Esophagus muscularis mucosa (tissue), 4 donors: ENCODE measurements around the gene SPECC1. TPM values are rescaled to one million over a fixed set of nuclear protein-coding genes. Genes with fewer than 3 reads are reported as not detected.

Experiments
- DNase-seq: peaks from one replicate; pipeline ENCODE4 v3.0.0-alpha.2; 2017; ENCODE audit errors: extremely low spot score
- H3K27ac ChIP-seq, 4 donors: fragments of 200-600 bp; sonication (generic); replicated peaks in 1 of 4; 1 replicate in 3 of 4; 2 replicates in 1 of 4; pipeline ENCODE4 v1.5.1; 2016 to 2019; ENCODE audit warnings: mild to moderate bottlenecking in 1 of 4
- H3K27me3 ChIP-seq, 4 donors: fragments of 200-600 bp; sonication (generic); one replicate each; pipeline versions ENCODE4 v1.5.1 to v1.6.0; 2016 to 2019
- H3K36me3 ChIP-seq, 4 donors: fragments of 200-600 bp; sonication (generic); one replicate each; pipeline ENCODE4 v1.5.1; 2016 to 2019
- H3K4me1 ChIP-seq, 4 donors: fragments of 200-600 bp; sonication (generic); one replicate each; pipeline ENCODE4 v1.5.1; 2016 to 2019
- H3K4me3 ChIP-seq, 4 donors: fragments of 200-600 bp; sonication (generic); 1 replicate in 2 of 4; 2 replicates in 2 of 4; pipeline ENCODE4 v1.5.1; 2016 to 2019; ENCODE audit warnings: mild to moderate bottlenecking in 4 of 4, moderate library complexity in 1 of 4
- H3K9me3 ChIP-seq, 4 donors: fragments of 200-600 bp; sonication (generic); 1 replicate in 3 of 4; 2 replicates in 1 of 4; pipeline ENCODE4 v1.5.1; 2016 to 2019
- CTCF ChIP-seq, 3 experiments: fragments of 200-600 bp in 2 of 3; fragments of 450-650 bp in 1 of 3; sonication (generic) in 2 of 3; IDR thresholded peaks; one replicate each; pipeline ENCODE4 v1.5.1; 2017 to 2019; ENCODE audit warnings: antibody characterized with exemption in 3 of 3, mild to moderate bottlenecking in 2 of 3, moderate library complexity in 1 of 3
- EP300 ChIP-seq: sonication (generic); formaldehyde crosslinking; IDR thresholded peaks from one replicate; pipeline ENCODE4 v1.6.1; 2017; ENCODE audit warnings: antibody characterized with exemption
- POLR2A ChIP-seq: fragments of 450-650 bp; IDR thresholded peaks from one replicate; pipeline ENCODE4 v1.6.1; 2017; ENCODE audit warnings: antibody characterized with exemption, moderate library complexity, mild to moderate bottlenecking, low read depth
- POLR2AphosphoS5 ChIP-seq, 2 donors: sonication (generic); formaldehyde crosslinking; IDR thresholded peaks; one replicate each; pipeline ENCODE4 v1.6.1; 2017; ENCODE audit warnings: antibody characterized with exemption in 2 of 2
- WGBS: methylation state at CpG from one replicate; pipeline ENCODE4 v1.1.5; 2018; 5-methylcytosine and 5-hydroxymethylcytosine counted together
- intact Hi-C: fragments of 100-400 bp; cut with DNase I; formaldehyde crosslinking; loops from one replicate; pipeline ENCODE4 v1.15.1; 2023
- total RNA-seq, 4 donors: library from RNA; depleted of rRNA; stranded (reverse); fragments of >200 nt; gene quantifications; one replicate each; pipeline versions ENCODE4 v1.1.0 to v1.2.1, GENCODE V29; 2016

The SPECC1 gene
- total RNA-seq, 4 donors from 2014 or later = 16.7 to 28.8 (median 24.7) TPM

DNA sequence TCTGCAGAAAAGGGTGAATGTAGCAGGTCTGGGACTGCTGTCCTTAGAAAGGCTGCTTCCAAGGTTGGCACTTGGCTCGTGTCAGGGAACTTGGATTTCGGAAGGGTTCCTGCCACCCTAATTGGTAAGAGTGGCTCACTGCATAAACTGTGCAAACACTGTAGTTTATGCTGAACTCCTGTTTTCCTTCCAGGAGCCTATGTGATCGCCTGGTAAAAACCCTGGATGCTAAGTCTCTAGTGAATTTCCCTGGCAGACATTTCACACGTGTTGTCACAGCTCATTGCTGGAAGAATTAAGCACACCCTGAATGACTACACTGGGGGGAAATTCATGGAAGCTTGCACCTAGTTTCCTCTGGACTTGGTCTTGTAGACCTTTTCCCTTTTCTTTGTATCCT is 140.1 kb downstream of the SPECC1 start:
- Histone ChIP-seq H3K4me3 (no peak overlapping the region), H3K9me3 (no peaks in the 10 kb centered on the region), H3K27ac (no peak overlapping the region), H3K36me3 (no peaks in the 10 kb centered on the region), H3K27me3 (no peaks in the 10 kb centered on the region), H3K4me1 (no peaks in the 10 kb centered on the region)
- TF ChIP-seq POLR2AphosphoS5 (IDR thresholded peaks at IDR 0.05) (no peak), POLR2A (no peak), CTCF (IDR thresholded peaks at IDR 0.05) (no peak), EP300 (no peak)
- intact Hi-C loops = no loop called here
- 54% methylated on average over 3 of the region's 4 CpGs for WGBS
- peak; percentile 47 for DNase-seq

DNA sequence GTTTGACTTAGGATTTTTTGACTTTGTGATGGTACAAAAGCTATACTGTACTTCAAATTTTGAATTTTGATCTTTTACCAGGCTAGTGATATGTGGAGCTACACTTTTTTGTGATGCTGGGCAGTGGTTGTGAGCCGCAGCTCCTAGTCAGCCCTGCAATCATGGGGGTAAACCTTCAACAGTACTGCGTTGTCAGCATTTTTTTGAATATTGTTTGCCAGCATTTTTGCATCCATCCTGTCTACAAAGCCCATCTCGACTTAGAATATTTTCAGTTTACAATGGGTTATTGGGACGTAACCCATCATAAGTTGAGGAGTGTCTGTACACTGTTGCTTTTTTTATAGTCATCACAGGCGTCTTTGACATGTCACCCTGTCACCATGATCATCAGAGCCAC is 142.0 kb downstream of the SPECC1 start:
- WGBS = 92% methylated on average over 5 of the region's 5 CpGs
- intact Hi-C loops = no loop called here
- no peaks in the 10 kb centered on the region for H3K36me3 ChIP-seq
- H3K9me3 ChIP-seq = no peaks in the 10 kb centered on the region
- H3K27ac ChIP-seq = no peak overlapping the region
- no peak overlapping the region for H3K4me3 ChIP-seq
- H3K4me1 ChIP-seq = peaks cover 7 to 13% (median 11%) of the 10 kb centered on the region in 4 donors
- no peak for TF ChIP-seq EP300
- no peak for TF ChIP-seq POLR2A
- no peaks in the 10 kb centered on the region for H3K27me3 ChIP-seq
- peak; percentile 14 for DNase-seq

- peaks cover 0 to 6% (median 0%) of the 10 kb centered on the region in 4 donors for H3K27me3 ChIP-seq
- TF ChIP-seq CTCF (IDR thresholded peaks at IDR 0.05) (no peak), EP300 (no peak), POLR2AphosphoS5 (IDR thresholded peaks at IDR 0.05) (no peak)
- no peak for DNase-seq
- no peak overlapping the region for H3K4me3 ChIP-seq
- no peaks in the 10 kb centered on the region for H3K9me3 ChIP-seq
- H3K4me1 ChIP-seq = peaks cover 17 to 25% (median 21%) of the 10 kb centered on the region in 4 donors
- no peaks in the 10 kb centered on the region for H3K36me3 ChIP-seq
- H3K27ac ChIP-seq = no peak overlapping the region
- intact Hi-C loops = no loop called here
- WGBS = 97% methylated on average over 2 of the region's 2 CpGs
These were observed 144.1 kb downstream of the SPECC1 start for GRCh38 chr17:20153231-20153630.

GRCh38 chr17:20154286-20155000 is 145.3 kb downstream of the SPECC1 start:
- Histone ChIP-seq H3K4me3 (no peak overlapping the region), H3K4me1 (peaks cover 17 to 25% (median 21%) of the 10 kb centered on the region in 4 donors), H3K27me3 (peaks cover 0 to 18% (median 0%) of the 10 kb centered on the region in 4 donors), H3K27ac (no peak overlapping the region), H3K36me3 (no peaks in the 10 kb centered on the region), H3K9me3 (no peaks in the 10 kb centered on the region)
- TF ChIP-seq POLR2A (no peak), CTCF (IDR thresholded peaks at IDR 0.05) (no peak), EP300 (no peak), POLR2AphosphoS5 (IDR thresholded peaks at IDR 0.05) (no peak)
- WGBS = 93% methylated on average over 11 of the region's 11 CpGs
- no peak for DNase-seq
- intact Hi-C loops = no loop called here

GRCh38 chr17:20155258-20156195 is 146.4 kb downstream of the SPECC1 start:
- peaks cover 17 to 25% (median 21%) of the 10 kb centered on the region in 4 donors for H3K4me1 ChIP-seq
- 28% methylated on average over 26 of the region's 69 CpGs for WGBS
- no peaks in the 10 kb centered on the region for H3K36me3 ChIP-seq
- TF ChIP-seq EP300 = no peak
- no peak for TF ChIP-seq POLR2A
- peak; percentile 50 to 81 for TF ChIP-seq POLR2AphosphoS5 (IDR thresholded peaks at IDR 0.05)
- peak in 1 of 3 experiments; percentile 5 for TF ChIP-seq CTCF (IDR thresholded peaks at IDR 0.05)
- H3K27me3 ChIP-seq = peaks cover 0 to 19% (median 0%) of the 10 kb centered on the region in 4 donors
- peak overlapping the region; percentile 2 to 75 (median 69) for H3K27ac ChIP-seq
- H3K4me3 ChIP-seq = peak overlapping the region; percentile 63 to 84 (median 72)
- no peaks in the 10 kb centered on the region for H3K9me3 ChIP-seq
- intact Hi-C loops = no loop called here
- DNase-seq = peak; percentile 98
